GM21723 (cell line): ENCODE results near the gene NAT14.

ENCODE experiments used
- ATAC-seq: cut with Tn5 transposase; IDR thresholded peaks from one replicate; pipeline ENCODE4 v1.9.1; 2021; ENCODE audit warnings: mild to moderate bottlenecking, moderate library complexity; ENCODE audit not compliant: unreplicated experiment

NAT14 gene

GRCh38 chr19:55498246-55498840 lies 13.4 kb downstream of the NAT14 start:
- ATAC-seq = no peak

GRCh38 chr19:55500368-55500952 lies 15.5 kb downstream of the NAT14 start:
- ATAC-seq = no peak

DNA sequence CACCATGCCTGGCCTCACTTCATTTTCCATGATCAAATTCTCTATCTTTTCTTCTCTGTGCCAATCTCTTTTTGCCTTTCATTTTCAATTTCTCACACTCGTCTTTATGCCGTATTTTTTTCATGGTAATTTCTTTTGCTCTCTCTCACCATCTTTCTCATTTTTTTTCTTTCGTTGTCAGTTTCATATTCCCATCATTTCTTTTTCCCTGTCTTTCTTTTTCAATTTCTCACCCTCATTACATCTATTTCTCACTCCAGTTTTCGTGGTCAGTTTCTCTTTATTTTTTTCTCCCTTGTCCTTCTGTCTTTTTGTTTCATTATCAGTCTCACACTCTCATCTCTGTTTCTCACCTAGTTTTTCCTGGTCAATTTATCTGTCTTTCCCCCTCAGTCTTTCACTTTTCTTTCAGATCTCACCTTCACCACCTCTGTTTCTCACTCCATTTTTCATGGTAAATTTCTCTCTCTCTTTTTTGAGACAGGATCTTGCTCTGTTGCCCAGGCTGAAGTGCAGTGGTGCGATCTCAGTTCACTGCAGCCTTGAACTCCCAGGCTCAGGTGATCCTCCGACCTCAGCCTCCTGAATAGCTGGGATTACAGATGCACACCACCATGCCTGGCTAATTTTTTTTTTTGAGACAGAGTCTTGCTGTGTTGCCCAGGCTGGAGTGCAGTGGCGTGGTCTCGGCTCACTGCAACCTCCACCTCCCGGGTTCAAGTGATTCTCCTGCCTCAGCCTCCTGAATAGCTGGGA lies 17.4 kb downstream of the NAT14 start:
- ATAC-seq = no peak

DNA sequence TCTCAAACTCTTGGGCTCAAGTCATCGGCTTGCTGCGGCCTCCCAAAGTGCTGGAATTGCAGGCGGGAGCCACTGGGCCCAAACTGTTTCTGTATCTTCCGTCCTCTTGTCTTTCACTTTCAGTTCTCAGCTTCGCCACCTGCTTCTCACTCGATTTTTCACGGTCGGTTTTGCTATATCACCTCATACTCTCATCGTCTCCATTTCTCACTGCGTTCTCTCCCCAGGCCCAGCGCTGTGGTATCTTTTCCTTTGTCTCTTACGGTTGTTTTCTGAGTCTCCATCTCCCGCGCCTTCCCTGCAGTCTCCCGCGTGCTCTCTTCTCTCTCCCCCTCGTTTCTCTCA lies 18.1 kb downstream of the NAT14 start:
- no peak for ATAC-seq

DNA sequence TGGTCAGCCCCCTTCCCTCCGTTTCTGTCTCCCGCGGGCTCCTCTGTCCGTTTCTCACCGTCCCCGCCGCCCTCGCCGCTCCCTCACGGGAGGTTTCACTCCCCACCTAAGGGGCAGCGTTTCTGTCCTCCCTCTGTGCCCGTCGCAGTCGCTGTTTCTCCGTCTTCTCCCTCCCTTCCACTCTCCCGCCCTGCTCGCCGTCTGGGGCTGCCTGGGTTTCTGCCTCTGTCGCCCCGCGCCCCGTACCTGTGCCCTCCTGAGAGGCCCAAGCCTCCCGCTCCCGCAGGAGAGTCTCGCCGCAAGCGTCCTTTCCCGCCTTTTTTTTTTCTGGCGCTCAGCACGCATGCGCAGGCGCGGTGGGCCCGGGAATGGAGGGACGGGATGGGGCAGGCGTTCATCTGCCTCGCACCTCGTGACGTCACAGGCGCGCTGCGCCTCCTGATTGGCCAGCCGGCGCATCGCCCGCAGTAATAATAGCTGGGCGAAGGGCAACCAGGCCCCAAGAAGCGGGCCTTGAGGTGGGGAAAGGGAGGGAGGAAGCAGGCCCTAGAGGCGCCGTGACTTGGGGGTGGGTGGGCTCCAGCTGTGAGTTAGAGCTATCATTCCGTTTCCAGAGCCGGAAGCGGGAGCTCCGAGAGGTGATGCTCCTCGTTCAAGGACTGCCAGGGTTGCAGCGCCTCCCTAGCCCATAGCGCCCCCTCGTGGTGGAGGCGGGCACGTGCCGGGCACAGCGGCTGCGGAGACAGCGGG lies 18.7 kb downstream of the NAT14 start:
- peak; percentile 90 for ATAC-seq

GRCh38 chr19:55504252-55504603 lies 19.2 kb downstream of the NAT14 start:
- ATAC-seq = no peak

DNA sequence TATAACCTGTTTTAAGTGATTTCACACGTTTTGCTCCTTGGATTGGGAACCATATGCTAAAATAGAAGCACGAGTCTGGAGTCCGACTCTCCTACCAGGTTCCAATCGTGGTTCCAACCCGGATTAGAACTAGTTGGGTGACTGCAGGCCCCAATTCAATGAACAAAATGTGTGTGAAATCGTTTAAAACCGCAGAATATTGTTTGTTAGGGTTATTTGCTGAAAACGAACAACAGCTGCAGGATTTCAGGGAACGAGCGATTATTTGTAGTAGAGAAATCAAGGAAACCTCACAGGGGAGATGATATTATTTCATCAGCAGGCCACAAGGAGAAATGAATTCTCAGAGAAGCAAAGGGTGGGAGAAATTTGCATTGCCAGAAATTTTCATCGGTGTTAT lies 20.0 kb downstream of the NAT14 start:
- ATAC-seq = no peak

DNA sequence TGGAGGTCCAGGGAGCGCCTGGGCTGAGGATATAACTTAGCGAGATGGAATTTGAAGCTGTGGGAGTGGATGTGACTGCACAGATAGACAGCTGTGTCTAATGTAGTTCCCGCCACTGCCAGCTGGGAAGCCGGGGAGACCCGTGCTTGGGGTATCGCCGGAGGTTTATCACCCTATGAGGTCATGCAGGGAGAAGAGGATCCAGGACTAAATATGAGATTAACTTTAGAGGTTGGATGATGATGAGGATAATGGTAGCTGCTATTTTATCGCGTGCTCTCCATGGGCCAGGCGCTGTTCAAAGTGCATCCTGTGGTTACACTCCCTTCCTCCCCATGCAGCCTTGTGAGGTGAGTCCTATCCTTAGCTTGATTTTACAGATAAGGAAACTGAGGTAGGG lies 23.1 kb downstream of the NAT14 start:
- ATAC-seq = no peak

GRCh38 chr19:55516878-55517620 lies 32.1 kb downstream of the NAT14 start:
- peak; percentile 97 for ATAC-seq

GRCh38 chr19:55519451-55520311 lies 34.7 kb downstream of the NAT14 start:
- no peak for ATAC-seq

DNA sequence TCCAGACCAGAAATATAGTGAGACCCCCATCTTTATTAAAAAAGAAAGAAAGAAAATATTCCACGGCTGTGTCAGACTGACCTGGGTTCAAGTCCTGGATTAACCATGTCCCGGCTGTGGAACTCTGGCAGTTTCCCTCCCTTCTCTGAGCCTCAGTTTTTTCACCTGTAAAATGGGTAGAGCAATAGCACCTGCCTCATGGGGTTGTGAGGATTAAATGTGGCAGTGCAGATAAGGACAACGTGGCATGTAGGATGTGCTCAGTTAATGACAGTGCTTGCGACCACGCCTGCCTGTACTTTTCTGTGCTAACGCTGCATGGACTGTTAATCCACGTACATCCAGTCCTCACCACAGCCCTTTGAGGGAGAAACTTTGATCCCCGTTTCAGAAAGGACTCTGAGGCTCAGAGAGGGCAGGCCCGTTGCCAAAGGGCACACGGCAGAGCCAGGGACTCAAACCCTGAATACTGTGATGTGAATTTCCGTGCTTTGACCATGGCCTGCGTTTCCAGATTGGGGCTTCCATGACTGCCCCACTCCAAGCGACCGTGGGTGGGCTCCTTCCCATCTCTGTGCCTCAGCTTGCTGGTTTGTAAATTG lies 35.8 kb downstream of the NAT14 start:
- ATAC-seq = no peak

DNA sequence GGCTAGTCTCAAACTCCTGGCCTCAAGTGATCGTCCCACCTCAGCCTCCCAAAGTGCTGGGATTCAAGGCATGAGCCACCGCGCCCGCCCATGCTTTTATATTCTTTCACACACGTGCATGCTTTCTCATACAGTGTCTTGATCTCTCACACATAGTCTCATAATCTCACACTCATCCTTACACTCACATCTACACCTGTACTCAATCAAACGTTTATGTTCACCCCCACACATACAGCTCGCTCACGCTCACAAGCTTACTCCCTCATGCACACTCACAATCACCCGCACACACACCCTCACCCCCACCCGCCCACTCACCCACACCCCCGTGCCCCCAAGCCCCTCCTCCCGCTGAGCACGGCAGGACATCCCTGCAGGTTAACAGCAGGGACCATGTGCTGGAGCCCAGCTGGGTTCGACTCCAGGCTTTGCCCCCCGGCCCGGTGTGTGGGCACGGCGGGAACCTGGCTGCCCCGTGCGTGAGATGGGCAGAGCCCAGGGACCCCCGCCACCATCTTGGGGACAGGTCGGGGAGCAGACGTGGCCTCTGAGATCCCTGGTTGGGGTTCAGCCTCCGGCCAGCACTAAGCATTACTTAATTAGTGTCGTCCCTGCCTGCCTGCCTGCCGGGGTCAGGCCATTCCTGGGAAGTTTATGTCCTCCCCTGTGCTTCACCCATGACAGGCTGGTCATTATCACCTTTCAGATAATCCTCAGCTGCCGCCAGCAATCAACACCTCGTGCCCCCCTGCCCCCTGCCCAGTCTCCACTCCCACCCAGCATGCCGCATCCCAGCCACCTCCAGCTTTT lies 40.5 kb downstream of the NAT14 start:
- ATAC-seq = no peak

DNA sequence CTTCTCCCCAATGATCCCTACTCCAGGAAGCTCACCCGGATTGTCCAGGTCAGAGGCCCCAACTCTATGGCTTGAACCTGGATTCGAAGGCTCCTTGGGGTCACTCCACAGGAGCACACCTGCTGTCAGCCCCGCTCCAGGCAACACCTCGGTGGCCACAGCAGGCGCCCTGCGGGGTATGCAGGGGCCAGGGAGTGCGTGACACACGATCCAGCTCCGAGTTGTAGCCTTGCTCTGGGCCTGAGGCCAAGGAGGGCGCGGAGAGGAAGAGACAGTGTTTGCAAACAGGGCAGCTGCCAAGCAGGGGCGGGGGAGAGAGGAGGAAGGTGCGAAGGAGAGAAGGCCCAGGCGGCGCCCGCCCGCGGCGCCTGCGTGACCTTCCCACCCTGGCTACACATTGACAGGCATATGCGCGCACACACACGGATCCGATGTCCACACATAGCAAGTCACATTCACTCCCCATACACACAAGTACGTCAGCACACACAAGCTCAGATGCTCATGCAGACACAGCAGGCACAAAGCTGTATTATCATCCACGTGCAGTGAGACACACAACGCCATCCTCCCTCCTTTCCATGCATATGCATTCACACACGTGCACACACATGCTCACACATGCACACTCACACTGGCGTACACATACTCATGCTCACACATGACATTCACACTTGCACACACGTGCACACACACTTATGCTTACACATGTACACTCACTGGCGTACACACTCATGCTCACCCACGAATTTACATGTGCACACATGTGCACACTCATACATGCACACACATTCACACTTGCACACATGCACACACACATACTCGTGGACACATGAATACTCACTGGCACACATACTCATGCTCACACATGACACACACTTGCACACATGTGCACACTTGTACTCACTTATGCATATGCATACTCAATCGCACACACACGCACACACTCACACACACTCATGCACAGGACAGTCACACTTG lies 41.5 kb downstream of the NAT14 start:
- no peak for ATAC-seq

DNA sequence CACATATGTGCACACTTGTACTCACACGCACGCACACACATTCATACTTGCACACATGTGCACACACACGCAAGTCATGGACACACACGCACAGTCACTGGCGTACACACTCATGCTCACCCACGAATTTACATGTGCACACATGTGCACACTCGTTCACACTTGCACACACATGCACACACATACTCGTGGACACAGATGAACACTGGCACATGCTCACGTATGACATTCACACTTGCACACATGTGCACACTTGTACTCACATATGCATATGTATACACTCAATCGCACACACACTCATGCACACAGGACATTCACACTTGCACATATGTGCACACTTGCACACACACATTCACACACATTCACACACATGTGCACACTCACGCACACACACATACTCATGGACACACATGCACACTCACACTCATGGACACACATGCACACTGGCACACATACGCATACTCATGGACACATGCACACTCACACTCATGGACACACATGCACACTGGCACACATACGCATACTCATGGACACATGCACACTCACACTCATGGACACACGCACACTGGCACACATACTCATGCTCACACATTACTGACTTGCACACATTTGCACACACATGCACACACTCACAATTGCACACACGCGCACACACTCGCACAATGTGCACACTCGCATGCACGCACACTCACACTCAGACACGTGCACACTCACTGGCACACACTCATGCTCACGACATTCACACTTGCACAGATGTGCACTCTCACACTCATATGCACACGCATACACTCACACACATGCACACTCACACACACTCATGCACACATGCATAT lies 42.4 kb downstream of the NAT14 start:
- no peak for ATAC-seq

DNA sequence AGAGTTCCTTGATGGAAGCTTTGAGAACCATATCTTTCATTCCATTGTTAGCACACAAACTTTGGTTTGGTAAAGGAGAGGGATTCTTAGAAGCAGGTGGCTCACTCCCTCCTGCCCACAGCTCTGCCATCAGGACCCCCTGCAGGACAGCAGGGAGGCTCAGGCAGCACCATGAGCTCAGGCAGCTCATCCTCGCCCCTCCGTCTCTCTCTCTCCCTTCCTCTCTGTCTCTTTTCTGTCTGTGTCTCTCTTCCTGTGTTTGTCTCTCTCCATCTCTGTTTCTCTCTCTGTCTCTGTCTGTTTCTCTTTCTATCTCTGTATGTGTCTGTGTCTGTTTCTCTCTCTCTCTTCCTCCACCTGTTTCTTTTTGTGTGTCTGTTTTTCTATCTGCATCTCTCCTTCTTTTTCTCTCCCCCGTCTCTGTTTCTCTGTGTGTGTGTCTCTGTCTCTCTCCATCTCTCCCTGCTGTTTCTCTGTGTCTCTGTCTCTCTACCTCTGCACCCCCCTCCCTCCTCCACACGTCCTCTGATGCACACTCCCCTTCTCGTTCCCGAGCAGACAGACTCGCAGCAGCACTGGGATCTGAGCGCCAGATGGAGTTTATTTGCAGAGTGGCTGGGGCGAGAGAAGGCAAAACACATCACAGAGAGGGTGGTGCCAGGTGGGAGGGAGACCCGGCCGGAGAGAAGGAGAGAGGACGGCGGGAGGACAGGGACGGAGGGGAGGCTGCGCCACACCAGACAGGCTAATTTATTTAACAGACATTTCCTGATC lies 43.2 kb downstream of the NAT14 start:
- ATAC-seq = no peak

GRCh38 chr19:55529636-55530234 lies 44.7 kb downstream of the NAT14 start:
- no peak for ATAC-seq
